Measurements from ENCODE around the gene SYTL2.

DNA sequence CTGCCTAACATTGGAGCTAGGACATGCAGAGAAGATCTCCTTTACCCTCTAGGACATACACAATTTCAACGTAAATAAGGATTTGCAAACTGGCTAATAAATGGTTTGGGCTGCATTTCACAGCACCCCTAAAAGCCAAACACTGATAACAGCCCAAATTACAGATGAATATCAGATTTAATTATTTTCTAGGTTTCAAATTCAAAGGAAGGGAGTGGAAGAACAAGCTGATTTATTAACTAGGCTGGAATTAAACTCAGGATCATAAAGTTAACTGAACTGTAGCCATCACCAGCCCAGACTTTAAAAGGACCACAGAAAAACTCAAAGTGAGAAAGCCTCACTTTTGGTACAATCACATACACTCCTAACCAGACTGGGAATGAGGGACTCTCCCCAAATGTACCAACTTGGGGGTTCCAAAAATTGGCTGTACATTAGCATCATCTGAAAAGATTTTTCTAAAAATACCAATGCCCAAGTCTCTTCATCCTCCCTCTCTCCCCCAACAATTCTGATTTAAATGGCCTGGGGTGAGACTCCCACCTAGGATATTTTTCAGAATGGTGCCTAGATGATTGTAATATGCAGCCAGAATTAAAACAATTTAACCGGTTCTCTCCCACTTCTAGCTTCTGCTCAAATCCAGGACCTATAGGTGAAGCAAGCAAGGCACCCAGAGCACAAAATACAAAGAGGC, 43.5 kb downstream of the SYTL2 start:
- no peak for TF ChIP-seq EZH2 (IDR thresholded peaks at IDR 0.05; ENCODE audit: borderline replicate concordance)
- TF ChIP-seq, protein P1, sequence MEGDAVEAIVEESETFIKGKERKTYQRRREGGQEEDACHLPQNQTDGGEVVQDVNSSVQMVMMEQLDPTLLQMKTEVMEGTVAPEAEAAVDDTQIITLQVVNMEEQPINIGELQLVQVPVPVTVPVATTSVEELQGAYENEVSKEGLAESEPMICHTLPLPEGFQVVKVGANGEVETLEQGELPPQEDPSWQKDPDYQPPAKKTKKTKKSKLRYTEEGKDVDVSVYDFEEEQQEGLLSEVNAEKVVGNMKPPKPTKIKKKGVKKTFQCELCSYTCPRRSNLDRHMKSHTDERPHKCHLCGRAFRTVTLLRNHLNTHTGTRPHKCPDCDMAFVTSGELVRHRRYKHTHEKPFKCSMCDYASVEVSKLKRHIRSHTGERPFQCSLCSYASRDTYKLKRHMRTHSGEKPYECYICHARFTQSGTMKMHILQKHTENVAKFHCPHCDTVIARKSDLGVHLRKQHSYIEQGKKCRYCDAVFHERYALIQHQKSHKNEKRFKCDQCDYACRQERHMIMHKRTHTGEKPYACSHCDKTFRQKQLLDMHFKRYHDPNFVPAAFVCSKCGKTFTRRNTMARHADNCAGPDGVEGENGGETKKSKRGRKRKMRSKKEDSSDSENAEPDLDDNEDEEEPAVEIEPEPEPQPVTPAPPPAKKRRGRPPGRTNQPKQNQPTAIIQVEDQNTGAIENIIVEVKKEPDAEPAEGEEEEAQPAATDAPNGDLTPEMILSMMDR (IDR thresholded peaks at IDR 0.05; ENCODE audit: poor library complexity): no peak
